Central memory CD4-positive, alpha-beta T cell (primary cell): Measurements from ENCODE around the gene SORCS2.
"Not testable (repeated sequence)": the region's sequence is repeated elsewhere in the genome, so short reads cannot be mapped to it uniquely, and the experiment has no call there.

Experiments
- DNase-seq: peaks from one replicate; pipeline ENCODE4 v3.0.0; 2022

Gene SORCS2

GRCh38 chr4:7201420-7202305 lies 9.3 kb downstream of the SORCS2 start:
- no peak for DNase-seq

- DNase-seq = no peak
These were observed 10.1 kb downstream of the SORCS2 start for GRCh38 chr4:7202411-7202810.

GRCh38 chr4:7204656-7205387 lies 12.5 kb downstream of the SORCS2 start:
- no peak for DNase-seq

- no peak for DNase-seq
These were observed 14.0 kb downstream of the SORCS2 start for GRCh38 chr4:7206385-7206784.

- DNase-seq = no peak
These were observed 14.7 kb downstream of the SORCS2 start for GRCh38 chr4:7206911-7207567.

- no peak for DNase-seq
These were observed 15.4 kb downstream of the SORCS2 start for GRCh38 chr4:7207628-7208231.

- DNase-seq = no peak
These were observed 16.4 kb downstream of the SORCS2 start for GRCh38 chr4:7208509-7209451.

GRCh38 chr4:7209699-7210098 lies 17.4 kb downstream of the SORCS2 start:
- DNase-seq = no peak

GRCh38 chr4:7210824-7211223 lies 18.5 kb downstream of the SORCS2 start:
- DNase-seq = no peak

- no peak for DNase-seq
These were observed 19.9 kb downstream of the SORCS2 start for GRCh38 chr4:7212101-7212674.

- no peak for DNase-seq
These were observed 20.6 kb downstream of the SORCS2 start for GRCh38 chr4:7212921-7213320.

GRCh38 chr4:7213807-7214206 lies 21.5 kb downstream of the SORCS2 start:
- DNase-seq = no peak

- no peak for DNase-seq
These were observed 22.0 kb downstream of the SORCS2 start for GRCh38 chr4:7214359-7214758.

- DNase-seq = not testable (repeated sequence)
These were observed 22.8 kb downstream of the SORCS2 start for GRCh38 chr4:7215187-7215586.

- DNase-seq = no peak
These were observed 24.7 kb downstream of the SORCS2 start for GRCh38 chr4:7217039-7217438.

- DNase-seq = no peak
These were observed 25.4 kb downstream of the SORCS2 start for GRCh38 chr4:7217474-7218321.

GRCh38 chr4:7218686-7219085 lies 26.3 kb downstream of the SORCS2 start:
- no peak for DNase-seq

- DNase-seq = no peak
These were observed 30.2 kb downstream of the SORCS2 start for GRCh38 chr4:7222521-7222920.

- no peak for DNase-seq
These were observed 31.2 kb downstream of the SORCS2 start for GRCh38 chr4:7223541-7223940.

- no peak for DNase-seq
These were observed 31.7 kb downstream of the SORCS2 start for GRCh38 chr4:7224001-7224400.
